Brain microvascular endothelial cell (primary cell): ENCODE results near the gene MPC1.

Experiments used
- DNase-seq: peaks from one replicate; pipeline ENCODE4 v3.0.0-alpha.2; 2020
- H3K27ac ChIP-seq: fragments of 250-450 bp; sonication (Bioruptor Pico); 2 replicates; pipeline ENCODE4 v1.5.1; 2020; ENCODE audit warnings: mild to moderate bottlenecking, moderate library complexity
- H3K27me3 ChIP-seq: fragments of 250-450 bp; sonication (Bioruptor Pico); replicated peaks from 2 replicates; pipeline ENCODE4 v1.5.1; 2020; ENCODE audit warnings: mild to moderate bottlenecking
- H3K36me3 ChIP-seq: fragments of 250-450 bp; sonication (Bioruptor Pico); replicated peaks from 2 replicates; pipeline ENCODE4 v1.5.1; 2020; ENCODE audit warnings: mild to moderate bottlenecking
- H3K4me3 ChIP-seq: 2 replicates; pipeline ENCODE4 v1.5.1; 2011; ENCODE audit warnings: low read depth, mild to moderate bottlenecking, control low read depth, low read length, moderate library complexity
- CTCF ChIP-seq: IDR thresholded peaks from 2 replicates; pipeline ENCODE4 v1.5.1; 2011; ENCODE audit warnings: low read depth, mild to moderate bottlenecking, moderate library complexity, low read length, control low read depth, inconsistent platforms; ENCODE audit errors: missing control alignments
- in situ Hi-C: cut with HindIII; loops from 2 replicates; pipeline ENCODE4 v1.10.0; 2017; ENCODE audit warnings: low sequenced_read_pairs, low pct_ligation_motif_present

MPC1 gene

GRCh38 chr6:166333172-166333995 is 49.4 kb downstream of the MPC1 start:
- no peak overlapping the region for H3K4me3 ChIP-seq
- in situ Hi-C loops, result no loop called here
- H3K27ac ChIP-seq, result no peak overlapping the region
- H3K27me3 ChIP-seq, result no peaks in the 10 kb centered on the region
- no peak for DNase-seq
- peaks cover 3% of the 10 kb centered on the region for H3K36me3 ChIP-seq
- no peak for TF ChIP-seq CTCF

GRCh38 chr6:166331503-166332415 is 51.0 kb downstream of the MPC1 start:
- Histone ChIP-seq H3K27me3 (no peaks in the 10 kb centered on the region), H3K27ac (no peak overlapping the region)

GRCh38 chr6:166330612-166331011 is 52.1 kb downstream of the MPC1 start:
- Histone ChIP-seq H3K4me3 (no peak overlapping the region), H3K36me3 (peaks cover 10% of the 10 kb centered on the region), H3K27me3 (no peaks in the 10 kb centered on the region), H3K27ac (no peak overlapping the region)
- DNase-seq, result peak; percentile 39
- TF ChIP-seq CTCF, result peak; percentile 45
- in situ Hi-C loops, result no loop called here

More at GRCh38 chr6:166331503-166332415, 51.0 kb downstream of the MPC1 start:
- Histone ChIP-seq H3K4me3 (no peak overlapping the region), H3K36me3 (peaks cover 6% of the 10 kb centered on the region)
- no peak for TF ChIP-seq CTCF
- DNase-seq, result no peak
- in situ Hi-C loops, result no loop called here

- Histone ChIP-seq H3K36me3 (peaks cover 21% of the 10 kb centered on the region), H3K4me3 (no peak overlapping the region), H3K27ac (no peak overlapping the region), H3K27me3 (no peaks in the 10 kb centered on the region)
- no peak for DNase-seq
- no peak for TF ChIP-seq CTCF
- in situ Hi-C loops, result no loop called here
These were observed 57.2 kb downstream of the MPC1 start for GRCh38 chr6:166325383-166326042.

- H3K27ac ChIP-seq, result no peak overlapping the region
- H3K27me3 ChIP-seq, result no peaks in the 10 kb centered on the region
- in situ Hi-C loops, result no loop called here
- DNase-seq, result no peak
- TF ChIP-seq CTCF, result no peak
- peaks cover 23% of the 10 kb centered on the region for H3K36me3 ChIP-seq
- H3K4me3 ChIP-seq, result no peak overlapping the region
These were observed 59.3 kb downstream of the MPC1 start for GRCh38 chr6:166323395-166323794.
